ENCODE data around the gene EN2. TPM values are rescaled to one million over a fixed set of nuclear protein-coding genes. Genes with fewer than 3 reads are reported as not detected.

Gene EN2
- total RNA-seq, 1 donor from 2014 or later = not detected

- Mint-ChIP-seq H3K4me1 (peaks cover 8% of the 10 kb centered on the region), H3K4me3 (no peak overlapping the region), H3K9me3 (peaks cover 3% of the 10 kb centered on the region), H3K27me3 (ENCODE audit: low read depth) (peaks cover 73% of the 10 kb centered on the region), H3K27ac (no peak overlapping the region), H3K36me3 (no peaks in the 10 kb centered on the region)
- DNase-seq (ENCODE audit: low spot score in 2 of 2, unreplicated experiment in 2 of 2) = no peak
- TF ChIP-seq CTCF (IDR thresholded peaks at IDR 0.05; ENCODE audit: unreplicated experiment) = no peak
Measured at GRCh38 chr7:155488483-155489127, 30.7 kb downstream of the EN2 start.

- peaks cover 8% of the 10 kb centered on the region for H3K4me1 Mint-ChIP-seq
- H3K27me3 Mint-ChIP-seq (ENCODE audit: low read depth) = peaks cover 72% of the 10 kb centered on the region
- TF ChIP-seq CTCF (IDR thresholded peaks at IDR 0.05; ENCODE audit: unreplicated experiment) = no peak
Measured at GRCh38 chr7:155489158-155489840, 31.4 kb downstream of the EN2 start.

GRCh38 chr7:155489862-155490696, 32.1 kb downstream of the EN2 start:
- Mint-ChIP-seq H3K27me3 (ENCODE audit: low read depth) (peaks cover 71% of the 10 kb centered on the region), H3K9me3 (peaks cover 3% of the 10 kb centered on the region), H3K27ac (no peak overlapping the region), H3K36me3 (no peaks in the 10 kb centered on the region), H3K4me3 (peak overlapping the region; percentile 65), H3K4me1 (peaks cover 8% of the 10 kb centered on the region)
- no peak for DNase-seq (ENCODE audit: low spot score in 2 of 2, unreplicated experiment in 2 of 2)
- TF ChIP-seq CTCF (IDR thresholded peaks at IDR 0.05; ENCODE audit: unreplicated experiment) = no peak

More at GRCh38 chr7:155489158-155489840, 31.4 kb downstream of the EN2 start:
- Mint-ChIP-seq H3K27ac (no peak overlapping the region), H3K4me3 (no peak overlapping the region), H3K36me3 (no peaks in the 10 kb centered on the region), H3K9me3 (peaks cover 3% of the 10 kb centered on the region)
- no peak for DNase-seq (ENCODE audit: low spot score in 2 of 2, unreplicated experiment in 2 of 2)

- peaks cover 8% of the 10 kb centered on the region for H3K4me1 Mint-ChIP-seq
- no peak for DNase-seq (ENCODE audit: low spot score in 2 of 2, unreplicated experiment in 2 of 2)
- no peak for TF ChIP-seq CTCF (IDR thresholded peaks at IDR 0.05; ENCODE audit: unreplicated experiment)
- peak overlapping the region; percentile 65 for H3K4me3 Mint-ChIP-seq
- H3K27ac Mint-ChIP-seq = no peak overlapping the region
- H3K36me3 Mint-ChIP-seq = no peaks in the 10 kb centered on the region
- H3K9me3 Mint-ChIP-seq = peaks cover 3% of the 10 kb centered on the region
- peaks cover 72% of the 10 kb centered on the region for H3K27me3 Mint-ChIP-seq (ENCODE audit: low read depth)
Measured at GRCh38 chr7:155490697-155491628, 33.0 kb downstream of the EN2 start.

GRCh38 chr7:155491812-155492211, 33.9 kb downstream of the EN2 start:
- Mint-ChIP-seq H3K36me3 (no peaks in the 10 kb centered on the region), H3K9me3 (peaks cover 3% of the 10 kb centered on the region), H3K4me3 (peak overlapping the region; percentile 26), H3K27ac (no peak overlapping the region), H3K27me3 (ENCODE audit: low read depth) (peaks cover 74% of the 10 kb centered on the region), H3K4me1 (peaks cover 8% of the 10 kb centered on the region)
- DNase-seq (ENCODE audit: low spot score in 2 of 2, unreplicated experiment in 2 of 2) = no peak
- TF ChIP-seq CTCF (IDR thresholded peaks at IDR 0.05; ENCODE audit: unreplicated experiment) = no peak

All from mesothelial cell of epicardium (in vitro differentiated cells).